AG09319 (cell line): ENCODE results near the gene STK35.

Source experiments
- DNase-seq: peaks from one replicate; pipeline ENCODE4 v3.0.0-alpha.2; 2010; ENCODE audit warnings: low read depth; ENCODE audit errors: extremely low read depth
- TF ChIP-seq, protein P1 (sequence below): IDR thresholded peaks from 2 replicates; pipeline ENCODE4 v1.5.1; 2011; ENCODE audit warnings: low read depth, mild to moderate bottlenecking, inconsistent platforms, low read length, moderate library complexity

The STK35 gene

GRCh38 chr20:2163757-2164156 is 62.1 kb downstream of the STK35 start:
- no peak for DNase-seq

GRCh38 chr20:2164421-2164820 is 62.8 kb downstream of the STK35 start:
- DNase-seq: no peak
- TF ChIP-seq, protein P1, sequence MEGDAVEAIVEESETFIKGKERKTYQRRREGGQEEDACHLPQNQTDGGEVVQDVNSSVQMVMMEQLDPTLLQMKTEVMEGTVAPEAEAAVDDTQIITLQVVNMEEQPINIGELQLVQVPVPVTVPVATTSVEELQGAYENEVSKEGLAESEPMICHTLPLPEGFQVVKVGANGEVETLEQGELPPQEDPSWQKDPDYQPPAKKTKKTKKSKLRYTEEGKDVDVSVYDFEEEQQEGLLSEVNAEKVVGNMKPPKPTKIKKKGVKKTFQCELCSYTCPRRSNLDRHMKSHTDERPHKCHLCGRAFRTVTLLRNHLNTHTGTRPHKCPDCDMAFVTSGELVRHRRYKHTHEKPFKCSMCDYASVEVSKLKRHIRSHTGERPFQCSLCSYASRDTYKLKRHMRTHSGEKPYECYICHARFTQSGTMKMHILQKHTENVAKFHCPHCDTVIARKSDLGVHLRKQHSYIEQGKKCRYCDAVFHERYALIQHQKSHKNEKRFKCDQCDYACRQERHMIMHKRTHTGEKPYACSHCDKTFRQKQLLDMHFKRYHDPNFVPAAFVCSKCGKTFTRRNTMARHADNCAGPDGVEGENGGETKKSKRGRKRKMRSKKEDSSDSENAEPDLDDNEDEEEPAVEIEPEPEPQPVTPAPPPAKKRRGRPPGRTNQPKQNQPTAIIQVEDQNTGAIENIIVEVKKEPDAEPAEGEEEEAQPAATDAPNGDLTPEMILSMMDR: no peak

More at GRCh38 chr20:2163757-2164156, 62.1 kb downstream of the STK35 start:
- TF ChIP-seq, protein P1: no peak

- TF ChIP-seq, protein P1: no peak
- no peak for DNase-seq
These were observed 63.3 kb downstream of the STK35 start for GRCh38 chr20:2164966-2165365.

GRCh38 chr20:2165871-2166270 is 64.2 kb downstream of the STK35 start:
- DNase-seq: no peak
- TF ChIP-seq, protein P1: no peak

DNA sequence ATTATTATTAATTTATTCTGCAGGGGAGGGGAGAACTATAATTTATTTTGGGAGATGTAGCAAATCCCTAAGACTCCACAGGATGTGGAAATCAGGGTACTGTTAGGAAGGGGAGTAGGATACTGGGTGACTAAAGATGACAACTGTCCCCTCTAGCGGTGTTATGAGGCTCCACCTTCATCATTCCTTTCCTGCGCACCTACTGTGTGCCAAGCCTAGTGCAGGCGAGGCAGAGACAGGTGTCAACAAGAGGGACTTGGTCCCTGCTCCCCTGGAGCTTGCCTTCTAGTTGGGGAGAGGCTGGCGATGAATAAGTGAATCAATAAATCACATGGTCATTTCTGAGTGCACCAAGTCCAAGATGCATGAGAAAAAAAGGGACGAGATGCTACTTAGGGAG is 65.5 kb downstream of the STK35 start:
- TF ChIP-seq, protein P1: no peak
- no peak for DNase-seq

DNA sequence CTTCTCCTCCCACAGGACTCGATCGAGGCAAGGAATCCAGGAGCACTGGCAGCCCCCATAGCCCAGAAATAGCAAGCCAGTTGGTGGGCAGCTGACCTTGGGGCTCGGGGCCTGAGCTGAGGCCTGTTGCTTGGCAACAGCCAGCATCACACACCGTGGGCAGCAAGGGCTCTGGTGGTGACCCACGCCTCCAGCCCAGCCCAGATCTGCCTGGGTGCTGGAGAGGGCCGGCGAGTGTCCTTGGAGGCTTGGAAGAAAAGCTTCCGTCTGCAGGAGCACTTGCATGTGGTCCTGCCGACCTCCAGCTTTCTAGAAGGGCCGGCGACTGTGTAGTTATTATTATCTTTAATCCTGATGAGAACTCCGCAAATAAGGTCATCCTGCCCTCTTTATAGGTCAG is 67.3 kb downstream of the STK35 start:
- DNase-seq: no peak
- TF ChIP-seq, protein P1: no peak

DNA sequence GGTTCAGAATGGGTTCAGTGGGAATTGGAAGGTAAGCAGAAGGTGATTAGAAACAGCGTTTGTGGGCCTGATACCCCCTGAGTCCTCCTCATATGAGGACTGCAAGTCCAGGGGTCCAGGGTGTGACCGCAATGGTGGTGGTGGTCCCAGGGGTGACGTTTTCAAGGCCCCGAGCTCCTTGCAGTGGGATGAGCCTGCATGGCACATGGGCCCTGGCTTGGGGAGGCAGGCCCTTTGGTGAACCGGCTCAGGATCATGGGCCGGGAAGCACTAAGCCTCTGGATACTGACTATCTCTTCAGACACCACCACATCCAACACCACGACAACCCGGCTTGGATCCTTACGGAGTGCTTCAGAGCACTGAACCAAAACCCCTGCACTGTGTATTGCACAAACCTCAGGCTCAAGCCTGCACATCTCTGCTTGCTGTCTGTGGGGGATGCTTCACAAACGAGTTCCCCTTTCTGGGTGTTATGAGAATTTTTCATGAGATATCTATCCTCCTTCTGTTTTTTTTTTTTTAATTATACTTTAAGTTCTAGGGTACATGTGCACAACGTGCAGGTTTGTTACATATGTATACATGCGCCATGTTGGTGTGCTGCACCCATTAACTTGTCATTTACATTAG is 67.9 kb downstream of the STK35 start:
- DNase-seq: no peak
- TF ChIP-seq, protein P1: no peak
